D341Med (cell line): Measurements from ENCODE around the gene DCAF4.

Experiments used
- DNase-seq: peaks from one replicate; pipeline ENCODE4 v3.0.0; 2012; ENCODE audit warnings: low spot score

Gene DCAF4, protein sequence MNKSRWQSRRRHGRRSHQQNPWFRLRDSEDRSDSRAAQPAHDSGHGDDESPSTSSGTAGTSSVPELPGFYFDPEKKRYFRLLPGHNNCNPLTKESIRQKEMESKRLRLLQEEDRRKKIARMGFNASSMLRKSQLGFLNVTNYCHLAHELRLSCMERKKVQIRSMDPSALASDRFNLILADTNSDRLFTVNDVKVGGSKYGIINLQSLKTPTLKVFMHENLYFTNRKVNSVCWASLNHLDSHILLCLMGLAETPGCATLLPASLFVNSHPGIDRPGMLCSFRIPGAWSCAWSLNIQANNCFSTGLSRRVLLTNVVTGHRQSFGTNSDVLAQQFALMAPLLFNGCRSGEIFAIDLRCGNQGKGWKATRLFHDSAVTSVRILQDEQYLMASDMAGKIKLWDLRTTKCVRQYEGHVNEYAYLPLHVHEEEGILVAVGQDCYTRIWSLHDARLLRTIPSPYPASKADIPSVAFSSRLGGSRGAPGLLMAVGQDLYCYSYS

DNA sequence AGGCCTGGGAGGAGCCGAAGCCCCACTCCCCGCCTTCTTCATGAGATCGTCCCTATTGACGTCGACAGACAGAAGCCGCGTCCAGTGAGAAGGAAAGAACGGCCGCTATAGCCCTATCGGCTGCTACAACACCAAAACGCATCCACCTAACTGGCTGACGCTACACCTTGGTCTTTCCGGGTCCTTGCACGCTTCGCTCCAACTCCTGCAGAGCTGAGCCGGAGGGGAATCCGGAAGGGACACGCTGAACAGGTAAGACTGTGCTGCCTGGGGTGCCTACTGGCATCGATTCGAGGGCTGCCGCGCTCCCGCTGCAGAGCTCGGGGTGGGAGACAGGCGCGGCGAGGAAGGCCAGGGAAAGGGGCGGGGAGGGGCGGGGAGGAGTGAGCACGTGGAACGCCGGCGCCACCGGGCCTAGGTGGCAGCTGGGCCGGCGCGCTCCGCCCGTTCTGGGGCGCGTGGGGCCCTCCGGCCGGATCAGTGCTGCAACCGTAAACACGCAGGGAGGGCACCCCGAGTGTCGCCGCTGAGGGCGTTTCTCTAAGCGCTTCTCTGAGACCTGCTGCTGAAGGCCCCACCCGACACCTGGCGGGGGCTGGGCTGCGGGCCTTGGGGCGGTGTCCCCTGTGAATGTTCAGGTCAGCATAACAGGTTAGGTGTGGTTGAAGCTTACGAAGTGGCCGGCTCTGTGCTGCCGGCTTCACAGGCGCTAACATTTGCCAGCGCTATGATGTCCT is at the start of gene DCAF4:
TSS of gene DCAF4 (plus strand) at position 173 of the 737 bp plus-strand sequence. CDS start 11,515 bp downstream, outside the sequence.
- DNase-seq: peak; percentile 97

DNA sequence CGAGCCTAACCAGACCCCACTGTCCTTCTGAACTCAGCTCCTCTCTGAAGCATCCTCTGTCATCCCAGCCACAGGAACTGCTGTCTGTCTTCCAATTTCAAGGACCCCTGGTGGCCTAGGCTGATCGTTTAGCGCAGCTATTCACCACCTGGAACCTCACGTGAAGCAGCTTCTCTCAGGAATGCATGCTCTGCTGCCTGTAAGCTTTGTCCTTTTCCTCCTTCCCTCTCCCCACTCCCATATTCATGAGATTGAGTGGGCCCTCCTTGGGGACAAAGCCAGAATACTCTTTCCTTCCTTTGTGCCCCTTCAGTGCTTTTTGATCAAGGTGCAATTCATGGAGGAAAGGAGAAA is 49.6 kb upstream of the DCAF4 start:
- no peak for DNase-seq

DNA sequence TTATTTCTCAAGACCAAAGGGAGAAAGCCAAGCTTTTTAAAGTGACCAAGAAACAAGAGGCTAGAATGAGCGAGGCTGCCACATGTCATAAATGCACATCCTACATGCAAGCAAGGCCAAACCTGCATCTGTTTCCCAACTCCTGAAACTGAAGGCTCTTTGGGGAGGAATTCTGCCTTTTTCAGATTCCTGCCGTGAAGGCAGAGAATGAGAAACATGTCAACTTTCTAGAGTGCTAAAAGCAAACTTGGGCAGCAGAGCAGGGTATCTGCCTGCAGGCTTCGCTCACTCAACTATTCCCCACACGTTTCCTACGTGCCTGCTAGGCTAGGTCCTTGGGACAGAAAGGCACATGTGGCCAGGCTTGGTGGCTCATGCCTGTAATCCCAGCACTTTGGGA is 47.5 kb upstream of the DCAF4 start:
- no peak for DNase-seq

DNA sequence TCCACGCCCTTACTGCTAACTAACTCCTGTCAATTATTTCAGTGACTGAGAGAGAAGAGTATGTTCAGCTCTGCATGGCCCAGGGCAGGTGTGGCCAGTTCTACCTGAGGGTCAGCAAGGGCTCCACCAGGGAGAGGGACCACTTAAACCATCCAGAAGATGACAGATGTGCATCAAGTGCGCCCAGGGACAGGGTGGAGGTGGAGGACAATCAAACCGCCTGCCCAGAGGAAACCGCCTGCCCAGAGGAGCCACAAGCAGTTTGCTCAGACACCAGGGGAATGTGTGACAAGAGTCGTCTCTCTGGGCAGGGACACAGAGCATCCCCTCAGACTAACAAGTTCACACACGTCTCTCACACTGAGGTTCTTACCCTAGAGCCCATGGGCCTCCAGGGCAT is 46.8 kb upstream of the DCAF4 start:
- DNase-seq: no peak

DNA sequence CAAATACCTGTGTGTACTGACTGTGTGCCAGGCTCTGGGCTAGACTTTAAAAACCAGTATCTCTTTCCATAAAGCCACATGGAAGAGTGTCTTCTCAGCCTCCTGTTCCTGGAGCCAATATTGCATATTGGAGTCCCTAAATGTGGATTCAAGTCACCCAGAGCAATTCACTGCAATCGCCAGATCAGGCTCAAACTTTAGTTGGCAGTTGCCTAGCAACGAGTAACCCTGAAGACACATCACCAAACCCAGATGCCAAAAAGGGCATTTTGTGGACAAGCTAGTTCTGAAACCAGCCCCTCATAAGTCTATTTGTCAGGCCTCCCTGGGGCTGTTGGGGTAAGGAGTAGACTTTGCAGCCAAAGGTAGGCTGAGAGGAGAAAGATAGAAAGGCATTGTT is 46.1 kb upstream of the DCAF4 start:
- no peak for DNase-seq

DNA sequence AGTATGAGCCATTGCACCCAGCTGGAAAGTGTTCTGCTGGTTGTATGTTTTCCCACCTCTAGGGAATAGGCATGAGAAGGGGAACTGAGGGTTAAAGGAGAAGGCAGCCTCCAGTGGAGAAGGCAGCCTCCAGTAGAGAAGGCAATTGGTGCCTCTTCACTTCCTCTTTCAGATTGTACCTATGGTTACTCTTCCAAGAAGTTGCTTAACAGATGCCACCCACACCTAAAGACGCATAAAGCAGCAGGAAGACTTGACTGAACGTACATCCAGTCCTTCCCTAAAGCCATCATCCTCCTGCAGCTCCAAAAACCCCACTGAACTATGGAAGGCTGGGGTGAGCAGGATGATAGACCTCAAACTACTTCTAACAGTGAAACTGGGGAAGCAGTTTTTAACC is 45.4 kb upstream of the DCAF4 start:
- no peak for DNase-seq

DNA sequence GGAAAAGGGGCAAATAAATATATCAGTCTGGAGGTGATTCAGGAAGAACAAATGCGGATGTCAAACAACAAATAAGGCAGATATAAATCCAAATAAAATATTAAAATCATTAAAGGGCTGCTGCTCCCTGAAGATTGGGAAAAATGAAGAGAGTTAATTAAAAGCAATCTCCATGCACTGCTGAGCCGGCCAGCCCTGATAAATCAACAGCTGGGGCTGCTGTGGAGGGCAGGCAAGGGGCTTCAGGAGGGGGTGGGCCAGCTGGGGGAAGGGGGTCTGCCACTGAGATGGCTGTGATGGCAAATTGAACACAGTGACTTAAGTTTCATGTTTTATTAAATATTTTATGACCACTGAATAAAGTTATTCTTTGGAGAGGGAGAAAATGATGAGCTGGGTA is 44.7 kb upstream of the DCAF4 start:
- DNase-seq: no peak

DNA sequence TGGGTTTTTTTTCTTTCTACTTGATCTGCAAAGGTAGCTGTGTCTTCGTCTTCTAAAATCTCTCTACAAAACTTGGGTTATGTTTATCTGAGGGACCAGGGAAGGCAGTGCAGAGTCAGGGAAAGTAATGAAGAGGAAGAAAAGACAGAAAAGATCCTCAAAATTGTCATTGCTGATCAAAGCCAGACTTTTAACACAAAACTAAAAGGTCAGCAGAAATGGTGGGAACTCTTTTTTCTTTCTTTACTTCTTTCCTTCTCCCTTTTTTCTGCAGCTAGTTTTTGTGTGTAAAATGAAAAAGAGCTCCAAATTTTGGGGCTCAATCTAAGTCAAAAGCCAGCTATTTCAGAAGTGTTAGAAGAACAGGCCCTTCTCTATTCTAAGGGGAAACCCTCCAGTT is 44.2 kb upstream of the DCAF4 start:
- DNase-seq: no peak

DNA sequence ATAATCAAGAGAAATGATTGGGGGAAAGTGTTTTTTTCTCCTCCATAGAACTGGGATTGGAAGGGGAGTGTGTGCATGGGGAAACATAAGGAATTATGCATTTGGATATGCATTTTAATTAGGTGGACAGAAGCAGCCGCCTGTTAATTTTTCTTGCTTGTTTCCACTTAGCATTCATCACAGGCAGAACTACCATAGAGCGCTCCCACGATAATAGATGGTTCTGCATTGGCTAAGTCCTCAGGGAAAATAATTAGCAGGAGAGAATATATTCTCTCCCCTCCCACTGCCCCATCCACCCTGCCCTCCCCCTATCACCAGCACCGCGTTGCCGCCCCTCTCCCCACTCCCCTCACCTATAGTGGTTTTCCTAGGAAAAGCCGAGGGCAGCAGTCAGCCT is 43.8 kb upstream of the DCAF4 start:
- DNase-seq: no peak

DNA sequence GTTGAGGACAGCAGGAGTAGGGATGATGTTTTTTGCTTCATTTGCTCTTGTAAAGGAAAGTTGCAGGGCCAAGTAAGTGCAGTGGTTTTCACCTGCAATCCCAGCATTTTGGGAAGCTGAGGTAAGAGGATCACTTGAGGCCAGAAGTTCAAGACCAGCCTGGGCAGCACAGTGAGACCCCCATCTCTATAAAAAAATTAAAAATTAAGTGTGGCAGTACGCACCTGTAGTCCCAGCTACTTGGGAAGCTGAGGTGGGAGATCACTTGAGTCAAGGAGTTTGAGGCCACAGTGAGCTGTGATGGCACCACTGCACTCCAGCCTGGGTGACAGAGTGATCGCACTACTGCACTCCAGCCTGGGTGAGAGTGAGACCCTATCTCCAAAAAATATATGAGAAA is 43.2 kb upstream of the DCAF4 start:
- DNase-seq: no peak

DNA sequence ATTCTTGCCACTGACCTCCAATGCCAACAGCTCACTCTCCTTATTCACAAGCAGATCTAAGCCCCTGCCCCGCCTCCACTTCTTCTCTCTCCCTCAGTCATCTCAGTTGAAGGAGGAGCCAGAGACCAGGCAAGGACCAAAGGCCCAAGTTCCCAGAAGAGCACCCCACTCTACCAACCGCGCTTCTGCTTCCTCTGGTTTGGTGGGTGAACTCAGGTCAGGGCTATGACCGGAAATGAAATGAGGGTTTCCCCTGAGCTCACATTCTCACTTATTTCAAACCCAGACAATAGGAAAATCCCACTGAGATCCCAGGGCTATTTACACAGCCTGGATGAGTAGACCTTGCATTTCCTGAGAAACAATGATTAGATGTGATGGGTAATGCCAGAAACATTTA is 42.3 kb upstream of the DCAF4 start:
- DNase-seq: no peak

DNA sequence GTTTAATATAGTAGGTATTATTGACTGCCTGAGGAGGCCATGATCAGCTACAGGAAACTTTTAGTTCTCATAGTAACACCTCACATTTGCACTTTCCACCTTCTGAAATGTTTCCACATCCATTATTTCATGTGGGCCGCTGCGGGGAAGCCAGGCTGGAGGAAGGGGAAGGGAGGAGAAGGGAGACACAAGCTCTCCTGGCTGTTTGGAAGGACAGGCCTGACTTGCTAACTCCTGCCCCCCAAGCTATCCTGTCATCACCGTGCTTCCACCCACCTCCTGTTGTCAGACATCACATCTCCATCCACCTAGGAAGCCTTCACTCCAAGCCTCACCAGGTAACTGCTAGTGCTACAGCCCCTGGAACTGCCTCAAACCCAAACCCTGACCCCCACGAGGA is 41.9 kb upstream of the DCAF4 start:
- DNase-seq: no peak

DNA sequence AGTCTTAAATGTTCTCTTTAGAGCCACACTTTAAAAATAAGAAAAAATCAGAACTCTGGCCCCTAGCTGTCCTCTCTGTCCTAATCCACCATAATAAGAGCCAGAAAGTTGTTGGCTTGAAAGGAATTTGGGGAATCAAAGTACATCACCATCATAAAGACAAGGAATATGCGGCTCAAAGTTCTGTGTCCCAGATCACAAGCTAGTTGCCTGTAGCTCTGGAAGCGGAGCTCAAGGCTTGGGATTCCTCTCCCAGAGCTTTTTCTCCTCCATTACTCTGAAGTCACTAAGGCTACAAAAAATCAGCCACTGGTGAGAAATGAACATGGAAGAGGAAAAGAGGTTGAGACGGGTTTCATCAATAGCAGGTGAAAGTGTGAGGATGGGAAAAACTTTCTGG is 38.8 kb upstream of the DCAF4 start:
- no peak for DNase-seq

DNA sequence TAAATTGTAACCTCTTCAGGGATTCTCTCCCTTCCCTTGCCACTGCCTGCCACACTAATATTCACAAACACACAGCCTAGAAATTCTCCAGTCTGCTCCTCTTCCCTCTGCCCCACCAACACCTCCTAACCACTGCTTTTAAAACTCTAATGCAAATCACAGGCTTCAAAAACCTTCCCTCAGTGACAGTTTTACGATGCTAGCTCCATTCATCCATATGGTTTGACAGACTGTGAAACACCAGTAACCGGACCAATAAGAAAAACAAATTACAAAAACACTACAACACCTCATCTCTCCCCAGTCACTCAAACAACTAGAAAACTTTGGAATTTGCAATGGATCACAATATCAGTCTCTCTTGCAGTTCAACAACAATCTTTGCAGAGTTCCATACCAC is 38.1 kb upstream of the DCAF4 start:
- DNase-seq: no peak

DNA sequence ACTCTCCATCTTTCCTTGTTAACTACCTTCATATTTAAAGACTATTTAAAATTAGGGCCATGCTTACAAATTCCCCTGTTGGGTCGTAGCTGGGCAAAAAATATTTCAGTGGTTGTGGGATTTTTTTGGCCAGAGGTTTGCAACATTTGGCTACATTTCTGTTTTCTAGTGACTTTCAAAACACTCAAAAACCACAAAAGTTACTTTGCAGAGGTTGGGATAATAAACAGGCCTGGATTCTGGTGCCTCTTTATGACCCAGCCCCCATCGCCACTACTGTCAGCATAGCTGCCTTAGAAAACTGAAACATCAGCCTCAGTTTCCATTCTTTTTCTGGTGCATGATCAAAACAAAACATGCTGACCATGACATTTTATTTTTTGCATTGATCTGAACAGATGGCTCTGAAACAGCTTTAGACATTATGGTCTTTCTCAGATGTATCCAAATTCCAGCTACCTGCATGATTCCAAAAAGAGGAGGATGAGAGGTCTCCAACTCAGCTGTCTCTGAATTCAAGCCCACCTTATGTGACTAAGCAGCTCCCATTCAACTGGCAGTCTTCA is 37.5 kb upstream of the DCAF4 start:
- no peak for DNase-seq

DNA sequence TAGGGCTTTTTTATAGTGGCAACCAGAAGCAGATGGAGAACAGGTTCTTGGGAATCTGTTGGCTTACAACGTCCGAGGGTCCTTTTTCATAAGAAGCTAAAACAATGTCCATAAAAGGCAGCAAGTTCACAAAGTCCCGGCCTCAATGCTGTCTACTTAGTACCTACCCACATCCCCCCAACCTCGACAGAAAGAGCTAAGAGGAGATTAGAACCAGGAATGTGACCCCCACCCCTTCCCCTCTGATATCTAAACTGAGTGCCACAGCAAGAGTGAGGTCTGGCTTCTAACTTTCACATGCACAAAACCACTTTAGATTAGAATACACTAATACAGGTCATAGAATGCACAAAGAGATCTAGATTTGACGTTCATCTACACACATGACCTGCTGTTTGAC is 36.9 kb upstream of the DCAF4 start:
- no peak for DNase-seq

DNA sequence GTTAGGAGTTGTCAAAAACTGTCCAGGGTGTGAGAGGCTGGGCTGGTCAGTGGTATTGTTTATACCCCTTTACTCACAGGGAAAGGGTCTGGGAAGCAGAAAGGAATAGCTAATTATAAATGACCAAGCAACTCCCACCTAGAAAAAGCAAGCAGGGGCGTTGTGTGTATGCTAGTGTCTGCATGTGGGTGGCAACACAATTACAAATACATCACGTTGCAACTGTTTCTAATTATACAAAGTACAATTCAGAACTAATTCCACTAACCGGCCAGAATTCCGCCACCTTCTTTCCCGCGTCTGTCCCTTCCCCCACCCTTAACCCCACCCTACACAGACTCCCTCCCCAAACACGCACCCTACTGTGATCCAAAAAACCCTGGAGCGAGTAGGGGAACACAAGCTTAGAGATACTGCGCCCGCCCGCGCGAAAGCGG is 34.6 kb upstream of the DCAF4 start:
- no peak for DNase-seq

DNA sequence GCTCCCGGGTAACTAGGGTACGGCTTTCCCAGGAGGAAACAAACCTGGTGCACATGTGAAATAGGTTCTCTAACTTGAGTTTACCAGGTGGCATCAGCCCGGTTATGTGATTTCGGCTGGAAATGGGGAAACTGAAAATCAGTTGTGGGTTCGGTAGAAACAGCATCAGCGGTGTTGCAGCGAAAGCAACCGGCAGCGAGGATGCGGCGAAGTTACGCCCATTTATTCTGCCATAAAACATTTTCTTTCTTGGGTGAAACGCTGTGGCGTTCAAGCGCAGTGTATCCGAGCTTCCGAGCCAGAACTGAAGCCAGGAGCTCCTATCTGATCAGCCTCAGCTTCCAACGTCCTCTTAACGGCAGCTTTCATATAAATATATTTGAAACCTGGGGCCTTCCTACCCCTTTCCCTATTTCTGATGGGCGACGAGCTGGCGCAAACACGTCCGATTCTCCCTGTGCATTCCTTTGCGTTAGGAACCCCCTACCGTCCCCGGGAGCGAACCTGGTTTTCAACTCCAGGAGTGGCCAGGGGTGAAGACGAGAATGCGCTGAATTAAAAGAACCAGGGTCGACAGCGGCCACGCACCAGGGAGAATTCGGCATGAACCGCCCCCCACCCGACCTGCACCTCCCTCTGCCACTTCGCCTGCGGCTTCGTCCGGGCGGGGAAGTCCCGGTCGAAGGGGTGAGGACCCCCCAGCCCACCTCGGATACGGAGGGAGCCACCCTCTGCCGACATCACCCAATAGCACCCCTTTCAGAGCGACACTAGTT is 34.0 kb upstream of the DCAF4 start:
- DNase-seq: peak; percentile 53

DNA sequence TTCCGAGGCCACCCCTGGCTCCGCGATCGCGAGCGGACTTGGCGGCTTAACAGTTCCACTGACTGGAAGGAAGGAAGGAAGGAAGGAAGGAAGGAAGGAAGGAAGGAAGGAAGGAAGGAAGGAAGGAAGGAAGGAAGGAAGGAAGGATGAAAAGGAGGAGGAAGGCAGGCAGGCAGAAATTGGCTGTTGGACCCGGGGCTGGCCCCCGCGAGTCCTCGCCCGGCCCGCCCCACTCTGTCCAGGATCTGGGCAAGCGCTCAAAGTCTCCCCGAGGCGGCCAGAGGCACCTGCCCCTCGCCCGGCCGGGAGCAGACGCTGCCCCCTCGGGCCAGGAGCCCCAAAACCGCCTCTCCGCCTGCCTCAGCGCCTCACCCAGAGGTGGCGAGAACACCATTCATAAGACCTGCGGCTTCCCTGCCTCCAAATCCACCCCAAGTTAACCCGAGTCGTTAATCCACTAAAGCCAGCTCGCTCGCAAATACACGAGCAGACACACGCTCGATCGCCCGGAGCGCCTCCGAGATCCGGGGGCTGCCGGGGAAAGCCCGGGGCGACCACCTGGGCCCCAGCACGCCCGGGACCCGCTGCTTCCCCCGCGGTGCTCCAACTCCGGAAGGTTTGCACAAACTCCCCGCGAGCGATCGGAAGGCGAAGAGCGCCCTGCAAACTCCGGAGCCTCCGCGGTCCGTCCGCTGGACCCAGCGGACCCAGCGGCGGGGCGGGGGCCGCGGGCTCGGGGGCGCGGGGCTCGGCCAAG is 33.2 kb upstream of the DCAF4 start:
- peak; percentile 61 for DNase-seq

DNA sequence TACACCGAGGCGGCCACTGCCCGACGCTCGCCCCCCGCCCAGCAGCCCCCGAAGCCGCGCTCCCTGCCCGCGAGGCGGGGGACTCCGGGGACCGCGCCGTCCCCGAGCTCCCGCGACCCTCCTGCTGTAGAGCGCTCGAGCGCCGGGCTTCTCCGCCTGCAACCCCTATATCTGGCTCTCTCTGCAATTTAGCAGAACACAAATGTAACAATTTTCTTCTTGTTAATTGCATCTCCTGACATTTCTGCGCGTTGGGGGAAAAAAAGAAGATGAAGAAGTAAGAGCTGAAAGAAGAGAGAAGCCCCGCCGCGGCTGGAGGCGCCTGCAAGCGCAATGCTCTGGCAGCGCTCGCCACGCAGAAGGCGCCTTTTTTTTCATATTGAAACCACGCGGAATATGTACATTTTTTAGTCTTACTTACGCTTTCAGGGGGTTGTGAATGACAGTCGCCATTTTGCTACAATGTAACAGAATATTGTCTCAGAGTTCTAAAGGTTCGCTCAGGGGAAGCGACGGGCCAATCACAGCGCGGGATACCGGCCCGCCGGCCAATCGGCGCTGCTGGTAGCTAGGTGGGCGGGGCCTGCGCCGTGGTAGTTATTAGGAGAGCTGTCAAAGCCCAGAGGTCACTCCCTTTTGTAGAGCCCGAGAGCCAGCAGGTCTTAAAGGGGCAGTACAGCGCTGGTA is 32.5 kb upstream of the DCAF4 start, which contains the start of gene DPF3:
TSS of gene DPF3 (minus strand) at position 466 of the 687 bp plus-strand sequence. CDS start at position 453, 13 bp downstream.
- DNase-seq: peak; percentile 97

DNA sequence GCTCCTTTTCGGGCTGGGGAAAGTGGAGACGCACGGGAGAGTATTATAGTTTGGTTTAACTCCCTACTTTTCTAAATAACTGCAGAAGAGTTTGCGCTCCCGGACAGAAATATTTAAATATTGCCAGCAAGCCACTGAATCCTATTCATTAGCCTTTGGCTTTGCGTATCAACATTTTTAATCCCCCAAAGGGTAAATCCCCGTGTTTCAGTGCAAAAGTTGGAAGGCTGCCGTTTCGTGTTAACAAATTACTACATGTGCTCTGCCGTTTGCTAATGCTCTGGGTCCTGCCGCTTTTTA is 32.0 kb upstream of the DCAF4 start:
- no peak for DNase-seq
